ENCODE measurements around the gene MLLT6. TPM values are rescaled to one million over a fixed set of nuclear protein-coding genes. Genes with fewer than 3 reads are reported as not detected.

MLLT6 gene
- total and polyA plus RNA-seq, 2 of the 13 experiments (the other 11 are each of a cell fraction or from before 2014, with no cell fraction given): 50.7 to 69.5 TPM

DNA sequence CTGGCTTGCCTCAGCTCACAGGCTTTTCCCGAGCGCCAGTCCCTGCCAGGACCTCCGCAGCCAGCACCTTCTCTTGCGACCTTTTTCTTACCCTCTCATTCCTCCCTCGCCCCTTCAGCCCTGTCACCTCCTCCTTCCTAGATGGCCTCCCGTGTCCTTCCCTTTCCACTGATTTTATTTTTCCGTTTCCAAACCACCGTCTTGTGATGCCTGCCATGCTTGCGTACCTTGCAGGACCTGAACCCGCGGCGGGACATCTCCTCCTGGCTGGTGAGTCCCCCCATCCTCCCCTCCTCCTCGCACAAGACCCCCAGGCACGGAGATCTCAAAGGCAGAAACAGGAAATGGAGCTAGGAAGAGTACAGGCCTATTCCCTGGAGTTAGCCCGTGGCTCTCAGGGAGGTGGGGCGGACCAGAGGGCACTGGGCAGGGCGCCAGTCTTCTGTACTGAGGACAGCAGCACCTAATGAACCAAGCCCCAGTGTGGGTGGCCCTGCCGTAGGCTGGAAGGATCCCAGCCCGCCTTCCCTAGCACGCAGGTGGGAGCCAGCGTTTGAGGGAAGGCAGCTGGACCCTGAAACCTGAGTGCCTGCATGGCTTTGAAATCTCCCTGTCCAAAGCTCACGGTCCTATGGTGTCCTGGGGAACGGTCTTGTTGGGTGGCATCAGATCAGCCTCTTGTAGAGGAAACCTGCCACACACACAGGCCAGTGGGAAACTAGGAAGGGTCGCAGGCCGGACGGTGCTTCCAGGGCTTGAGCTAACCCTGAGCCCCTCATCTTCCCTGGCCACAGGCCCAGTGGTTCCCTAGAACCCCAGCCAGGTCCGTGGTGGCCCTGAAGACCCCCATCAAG, 25.7 kb downstream of the MLLT6 start (continued):
- TF ChIP-seq IKZF4 (CRISPR knock-in tag; IDR thresholded peaks at IDR 0.05; ENCODE audit: borderline replicate concordance, low read depth, not compliant biosample characterization) (peak; percentile 69), SMAD9 (CRISPR knock-in tag; IDR thresholded peaks at IDR 0.05) (0 out of 2 replicates have a peak, but pooled peaks have one; percentile 59), NR2F1 (CRISPR knock-in tag; IDR thresholded peaks at IDR 0.05) (0 out of 4 replicates have a peak, but pooled peaks of 1 of the 2 experiments have one; percentile 41), ZNF709 (CRISPR knock-in tag; IDR thresholded peaks at IDR 0.05) (peak; percentile 81), ZBTB7A (CRISPR knock-in tag; IDR thresholded peaks at IDR 0.05) (peak; percentile 85; the same call in 1 of the 2 replicates), ZNF33B (CRISPR knock-in tag; IDR thresholded peaks at IDR 0.05) (0 out of 2 replicates have a peak, but pooled peaks have one; percentile 6), FOSL1 (CRISPR knock-in tag; IDR thresholded peaks at IDR 0.05; ENCODE audit: borderline replicate concordance) (no peak), ZNF543 (CRISPR knock-in tag; IDR thresholded peaks at IDR 0.05) (0 out of 2 replicates have a peak, but pooled peaks have one; percentile 77), SYNCRIP (IDR thresholded peaks at IDR 0.05; ENCODE audit: insufficient read depth, low read depth, low read length) (no peak), ERF (CRISPR knock-in tag; IDR thresholded peaks at IDR 0.05) (peak; percentile 35; the same call in 1 of the 2 replicates), ZSCAN25 (CRISPR knock-in tag; IDR thresholded peaks at IDR 0.05) (no peak), AGO2 (optimal IDR thresholded peaks at IDR 0.05; ENCODE audit: low read depth, low read length) (peak; percentile 64), MAZ (IDR thresholded peaks at IDR 0.05; ENCODE audit: borderline replicate concordance, low read depth, low read length) (no peak), MAZ (CRISPR knock-in tag; IDR thresholded peaks at IDR 0.05; ENCODE audit: low read depth) (no peak), ZNF430 (CRISPR knock-in tag; IDR thresholded peaks at IDR 0.05) (no peak), RCOR2 (CRISPR knock-in tag; IDR thresholded peaks at IDR 0.05) (no peak)
- TF ChIP-seq, protein P1, sequence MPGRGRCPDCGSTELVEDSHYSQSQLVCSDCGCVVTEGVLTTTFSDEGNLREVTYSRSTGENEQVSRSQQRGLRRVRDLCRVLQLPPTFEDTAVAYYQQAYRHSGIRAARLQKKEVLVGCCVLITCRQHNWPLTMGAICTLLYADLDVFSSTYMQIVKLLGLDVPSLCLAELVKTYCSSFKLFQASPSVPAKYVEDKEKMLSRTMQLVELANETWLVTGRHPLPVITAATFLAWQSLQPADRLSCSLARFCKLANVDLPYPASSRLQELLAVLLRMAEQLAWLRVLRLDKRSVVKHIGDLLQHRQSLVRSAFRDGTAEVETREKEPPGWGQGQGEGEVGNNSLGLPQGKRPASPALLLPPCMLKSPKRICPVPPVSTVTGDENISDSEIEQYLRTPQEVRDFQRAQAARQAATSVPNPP (CRISPR knock-in tag; IDR thresholded peaks at IDR 0.05): peak; percentile 66; the same call in 1 of the 2 replicates
- TF ChIP-seq, protein P2, sequence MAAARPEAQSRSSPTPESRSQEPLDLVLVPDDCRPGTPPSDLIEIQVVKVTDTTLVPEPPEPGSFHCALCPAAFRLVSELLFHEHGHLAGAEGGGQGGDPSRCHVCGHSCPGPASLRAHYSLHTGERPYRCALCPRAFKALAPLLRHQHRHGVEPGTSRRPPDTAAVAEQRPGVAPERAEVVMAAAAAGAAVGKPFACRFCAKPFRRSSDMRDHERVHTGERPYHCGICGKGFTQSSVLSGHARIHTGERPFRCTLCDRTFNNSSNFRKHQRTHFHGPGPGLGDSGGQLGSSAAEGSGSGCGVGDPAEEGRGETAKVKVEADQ (CRISPR knock-in tag; IDR thresholded peaks at IDR 0.05; ENCODE audit: borderline replicate concordance): 0 out of 2 replicates have a peak, but pooled peaks have one; percentile 69
- TF ChIP-seq, protein P3, sequence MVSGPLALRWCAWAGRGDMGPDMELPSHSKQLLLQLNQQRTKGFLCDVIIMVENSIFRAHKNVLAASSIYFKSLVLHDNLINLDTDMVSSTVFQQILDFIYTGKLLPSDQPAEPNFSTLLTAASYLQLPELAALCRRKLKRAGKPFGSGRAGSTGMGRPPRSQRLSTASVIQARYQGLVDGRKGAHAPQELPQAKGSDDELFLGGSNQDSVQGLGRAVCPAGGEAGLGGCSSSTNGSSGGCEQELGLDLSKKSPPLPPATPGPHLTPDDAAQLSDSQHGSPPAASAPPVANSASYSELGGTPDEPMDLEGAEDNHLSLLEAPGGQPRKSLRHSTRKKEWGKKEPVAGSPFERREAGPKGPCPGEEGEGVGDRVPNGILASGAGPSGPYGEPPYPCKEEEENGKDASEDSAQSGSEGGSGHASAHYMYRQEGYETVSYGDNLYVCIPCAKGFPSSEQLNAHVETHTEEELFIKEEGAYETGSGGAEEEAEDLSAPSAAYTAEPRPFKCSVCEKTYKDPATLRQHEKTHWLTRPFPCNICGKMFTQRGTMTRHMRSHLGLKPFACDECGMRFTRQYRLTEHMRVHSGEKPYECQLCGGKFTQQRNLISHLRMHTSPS (CRISPR knock-in tag; IDR thresholded peaks at IDR 0.05; ENCODE audit: low read depth): peak; percentile 83; the same call in 1 of the 2 replicates
- TF ChIP-seq, protein P4, sequence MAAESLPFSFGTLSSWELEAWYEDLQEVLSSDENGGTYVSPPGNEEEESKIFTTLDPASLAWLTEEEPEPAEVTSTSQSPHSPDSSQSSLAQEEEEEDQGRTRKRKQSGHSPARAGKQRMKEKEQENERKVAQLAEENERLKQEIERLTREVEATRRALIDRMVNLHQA (CRISPR knock-in tag; IDR thresholded peaks at IDR 0.05): no peak
- TF ChIP-seq, protein P5, sequence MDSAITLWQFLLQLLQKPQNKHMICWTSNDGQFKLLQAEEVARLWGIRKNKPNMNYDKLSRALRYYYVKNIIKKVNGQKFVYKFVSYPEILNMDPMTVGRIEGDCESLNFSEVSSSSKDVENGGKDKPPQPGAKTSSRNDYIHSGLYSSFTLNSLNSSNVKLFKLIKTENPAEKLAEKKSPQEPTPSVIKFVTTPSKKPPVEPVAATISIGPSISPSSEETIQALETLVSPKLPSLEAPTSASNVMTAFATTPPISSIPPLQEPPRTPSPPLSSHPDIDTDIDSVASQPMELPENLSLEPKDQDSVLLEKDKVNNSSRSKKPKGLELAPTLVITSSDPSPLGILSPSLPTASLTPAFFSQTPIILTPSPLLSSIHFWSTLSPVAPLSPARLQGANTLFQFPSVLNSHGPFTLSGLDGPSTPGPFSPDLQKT (CRISPR knock-in tag; IDR thresholded peaks at IDR 0.05; ENCODE audit: borderline replicate concordance): no peak
- TF ChIP-seq, protein P6, sequence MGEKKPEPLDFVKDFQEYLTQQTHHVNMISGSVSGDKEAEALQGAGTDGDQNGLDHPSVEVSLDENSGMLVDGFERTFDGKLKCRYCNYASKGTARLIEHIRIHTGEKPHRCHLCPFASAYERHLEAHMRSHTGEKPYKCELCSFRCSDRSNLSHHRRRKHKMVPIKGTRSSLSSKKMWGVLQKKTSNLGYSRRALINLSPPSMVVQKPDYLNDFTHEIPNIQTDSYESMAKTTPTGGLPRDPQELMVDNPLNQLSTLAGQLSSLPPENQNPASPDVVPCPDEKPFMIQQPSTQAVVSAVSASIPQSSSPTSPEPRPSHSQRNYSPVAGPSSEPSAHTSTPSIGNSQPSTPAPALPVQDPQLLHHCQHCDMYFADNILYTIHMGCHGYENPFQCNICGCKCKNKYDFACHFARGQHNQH (CRISPR knock-in tag; IDR thresholded peaks at IDR 0.05): peak; percentile 71; the same call in 1 of the 2 replicates

Data from HepG2 (cell line).